Gastroesophageal sphincter (tissue), 3 donors: Measurements from ENCODE around the gene SSBP2.

Experiments
- CTCF ChIP-seq, 4 experiments: fragments of 200-600 bp in 2 of 4; fragments of 450-650 bp in 2 of 4; sonication (generic) in 1 of 4; IDR thresholded peaks; one replicate each; pipeline ENCODE4 v1.5.1; 2017 to 2019; ENCODE audit warnings: antibody characterized with exemption in 4 of 4, mild to moderate bottlenecking in 2 of 4, moderate library complexity in 2 of 4
- EP300 ChIP-seq: sonication (generic); formaldehyde crosslinking; IDR thresholded peaks from one replicate; pipeline ENCODE4 v1.6.1; 2017; ENCODE audit warnings: antibody characterized with exemption, mild to moderate bottlenecking
- POLR2AphosphoS5 ChIP-seq: sonication (generic); formaldehyde crosslinking; IDR thresholded peaks from one replicate; pipeline ENCODE4 v1.6.1; 2017; ENCODE audit warnings: antibody characterized with exemption

- TF ChIP-seq EP300 = no peak
- TF ChIP-seq CTCF (IDR thresholded peaks at IDR 0.05) = no peak
- TF ChIP-seq POLR2AphosphoS5 = no peak
Observed at GRCh38 chr5:81517462-81517861, 233.4 kb downstream of the SSBP2 start.
